HepG2 (cell line): ENCODE results near the gene MOAP1. TPM values are rescaled to one million over a fixed set of nuclear protein-coding genes. Genes with fewer than 3 reads are reported as not detected.
"Not testable (repeated sequence)": the region's sequence is repeated elsewhere in the genome, so short reads cannot be mapped to it uniquely, and the experiment has no call there.

Experiments used
- ATAC-seq: fragments of 200-7000 bp; cut with Tn5 transposase; 3 replicates; pipeline ENCODE4 v1.9.1; 2020; ENCODE audit warnings: mild to moderate bottlenecking, moderate library complexity
- BruUV-seq: library from RNA; stranded (reverse); fragments of 400-500 nt; replicated peaks from 2 replicates; lab custom pipeline; 2021; lab: Mats Ljungman, UMichigan
- CTCF ChIA-PET: fragments of 300-600 bp; formaldehyde crosslinking; extraction: SDS; loops from one replicate; lab custom pipeline; 2021; ENCODE audit warnings: low total read pairs, inconsistent platforms, low intra/inter-chr PET ratio; lab: Yijun Ruan, JAX
- POLR2A ChIA-PET: fragments of 350-600 bp; sonication (Branson Sonifier 250); formaldehyde crosslinking; loops from one replicate; lab custom pipeline; 2020; ENCODE audit warnings: antibody characterized with exemption, inconsistent platforms; lab: Yijun Ruan, JAX
- DNase-seq: peaks from one replicate; pipeline ENCODE4 v3.0.0-alpha.2; 2015; ENCODE audit warnings: low spot score
- FAIRE-seq: peaks from 3 replicates; lab custom pipeline; 2011; peaks lifted over from hg19 to GRCh38; lab: Jason Lieb, UNC
- H2AFZ ChIP-seq: one replicate; pipeline ENCODE4 v1.6.1; 2011; ENCODE audit warnings: low read length, inconsistent platforms
- H3K27ac ChIP-seq: fragments of 300-600 bp; 3 replicates; pipeline ENCODE4 v1.8.0; 2011; ENCODE audit warnings: mixed run types, mild to moderate bottlenecking, mixed read lengths, low read length, inconsistent platforms; ENCODE audit not compliant: insufficient read depth; ENCODE audit errors: extremely low read length
- H3K27me3 ChIP-seq, 2 experiments: fragments of 200-600 bp in 1 of 2; 2 replicates in 1 of 2; 3 replicates in 1 of 2; pipeline versions ENCODE4 v1.6.0 to v1.8.0; 2011; ENCODE audit warnings: low read length in 2 of 2, mild to moderate bottlenecking in 2 of 2, moderate library complexity in 2 of 2, inconsistent platforms in 1 of 2; ENCODE audit not compliant: insufficient read depth in 2 of 2, control insufficient read depth in 1 of 2
- H3K36me3 ChIP-seq, 2 experiments: fragments of 200-600 bp in 1 of 2; replicated peaks in 1 of 2; 2 replicates in 1 of 2; 3 replicates in 1 of 2; pipeline versions ENCODE4 v1.5.1 to v1.8.0; 2011; ENCODE audit warnings: low read length in 2 of 2, inconsistent platforms in 1 of 2; ENCODE audit not compliant: insufficient read depth in 2 of 2, control insufficient read depth in 1 of 2
- H3K4me1 ChIP-seq: 2 replicates; pipeline ENCODE4 v1.5.1; 2012; ENCODE audit warnings: low read length, inconsistent platforms; ENCODE audit not compliant: insufficient read depth
- H3K4me2 ChIP-seq: 2 replicates; pipeline ENCODE4 v1.6.0; 2011; ENCODE audit warnings: low read depth, low read length, inconsistent platforms
- H3K4me3 ChIP-seq, 3 experiments: fragments of 200-600 bp in 1 of 3; sonication (generic), shearing (Covaris generic) in 1 of 3; replicated peaks in 1 of 3; 2 replicates each; pipeline ENCODE4 v1.5.1; 2011 to 2016; ENCODE audit warnings: low read length in 3 of 3, inconsistent platforms in 2 of 3, low read depth in 2 of 3, mild to moderate bottlenecking in 2 of 3, control low read depth in 1 of 3, mixed read lengths in 1 of 3; ENCODE audit not compliant: insufficient read depth in 1 of 3
- H3K79me2 ChIP-seq: one replicate; pipeline ENCODE4 v1.6.1; 2011; ENCODE audit warnings: low read length, inconsistent platforms; ENCODE audit not compliant: insufficient read depth
- H3K9ac ChIP-seq: 2 replicates; pipeline ENCODE4 v1.6.0; 2011; ENCODE audit warnings: mild to moderate bottlenecking, low read depth, low read length, inconsistent platforms; ENCODE audit not compliant: insufficient read depth
- H3K9me3 ChIP-seq: 2 replicates; pipeline ENCODE4 v1.5.1; 2012; ENCODE audit warnings: mild to moderate bottlenecking, low read length
- H4K20me1 ChIP-seq: 2 replicates; pipeline ENCODE4 v1.6.0; 2011; ENCODE audit warnings: inconsistent platforms, mild to moderate bottlenecking, low read length, moderate library complexity; ENCODE audit not compliant: insufficient read depth
- CHD4 ChIP-seq: fragments of 200-600 bp; sonication (generic); IDR thresholded peaks from 2 replicates; pipeline ENCODE4 v1.7.0; 2017; ENCODE audit warnings: mild to moderate bottlenecking, low read length, borderline replicate concordance
- FIP1L1 ChIP-seq: fragments of 200-400 bp; formaldehyde crosslinking; IDR thresholded peaks from 2 replicates; pipeline ENCODE4 v1.6.1; 2018; ENCODE audit warnings: low read depth, mild to moderate bottlenecking, low read length, moderate library complexity, borderline replicate concordance; ENCODE audit not compliant: insufficient read depth
- HNF4A ChIP-seq: sonication (generic); formaldehyde crosslinking; IDR thresholded peaks from 2 replicates; pipeline ENCODE4 v1.4.0; 2020; ENCODE audit warnings: missing genetic modification reagents
- IKZF1 ChIP-seq: fragments of 450-650 bp; IDR thresholded peaks from 2 replicates; pipeline ENCODE4 v1.7.1; 2016
- MTF1 ChIP-seq: sonication (generic); formaldehyde crosslinking; IDR thresholded peaks from 2 replicates; pipeline ENCODE4 v1.5.0; 2020; ENCODE audit warnings: missing genetic modification reagents
- PAX8 ChIP-seq: sonication (generic); formaldehyde crosslinking; IDR thresholded peaks from 2 replicates; pipeline ENCODE4 v1.8.0; 2022; ENCODE audit warnings: mild to moderate bottlenecking, missing genetic modification reagents, borderline replicate concordance
- ZNF337 ChIP-seq: sonication (generic); formaldehyde crosslinking; IDR thresholded peaks from 2 replicates; pipeline ENCODE4 v1.5.1; 2020; ENCODE audit warnings: missing genetic modification reagents, low read depth, mild to moderate bottlenecking, borderline replicate concordance
- ZNF816 ChIP-seq: sonication (generic); formaldehyde crosslinking; IDR thresholded peaks from 2 replicates; pipeline ENCODE4 v1.8.0; 2022; ENCODE audit warnings: missing genetic modification reagents, mild to moderate bottlenecking, borderline replicate concordance
- WGBS: methylation state at CpG from one replicate; pipeline ENCODE4 v1.1.6; 2017; ENCODE audit warnings: low lambda C conversion rate; 5-methylcytosine and 5-hydroxymethylcytosine counted together
- in situ Hi-C: cut with HindIII; loops from 2 replicates; pipeline ENCODE4 v1.10.0; 2017; ENCODE audit warnings: low pct_unique_long_range_greater_than_20kb; ENCODE audit not compliant: extremely low pct_ligation_motif_present
- intact Hi-C: fragments of 100-400 bp; cut with micrococcal nuclease; formaldehyde crosslinking; loops from one replicate; pipeline ENCODE4 v1.10.0; 2022; ENCODE audit not compliant: unreplicated experiment
- polyA plus RNA-seq, 8 experiments: library from polyadenylated mRNA; depleted of rRNA in 3 of 8; stranded (reverse) in 7 of 8; unstranded in 1 of 8; fragments of >200 nt; fragmentation: Illumina TruSeq in 4 of 8; extraction: Trizol in 4 of 8; gene quantifications; 2 replicates each; pipeline versions ENCODE4 v1.2.1 to v1.2.3, GENCODE V29; 2011 to 2016; ENCODE audit warnings: low read depth in 4 of 8, missing spikeins in 1 of 8, mixed read lengths in 1 of 8; ENCODE audit not compliant: insufficient read depth in 1 of 8
- total RNA-seq, 5 experiments: library from RNA; depleted of rRNA; stranded (reverse); fragments of >200 nt; fragmentation: Illumina TruSeq; extraction: Trizol; gene quantifications; 2 replicates each; pipeline ENCODE4 v1.2.3, GENCODE V29; 2016; ENCODE audit warnings: low read depth in 1 of 5
- TF ChIP-seq, protein P1 (sequence below): sonication (generic); formaldehyde crosslinking; IDR thresholded peaks from 2 replicates; pipeline ENCODE4 v1.4.0; 2020; ENCODE audit warnings: missing genetic modification reagents, mild to moderate bottlenecking, borderline replicate concordance
- TF ChIP-seq, protein P2 (sequence below): sonication (generic); formaldehyde crosslinking; IDR thresholded peaks from 2 replicates; pipeline ENCODE4 v1.4.0; 2020; ENCODE audit warnings: mild to moderate bottlenecking, missing genetic modification reagents

The MOAP1 gene
- total and polyA plus RNA-seq, 2 of the 13 experiments (the other 11 are each of a cell fraction or from before 2014, with no cell fraction given): 14.6 to 47.0 TPM

DNA sequence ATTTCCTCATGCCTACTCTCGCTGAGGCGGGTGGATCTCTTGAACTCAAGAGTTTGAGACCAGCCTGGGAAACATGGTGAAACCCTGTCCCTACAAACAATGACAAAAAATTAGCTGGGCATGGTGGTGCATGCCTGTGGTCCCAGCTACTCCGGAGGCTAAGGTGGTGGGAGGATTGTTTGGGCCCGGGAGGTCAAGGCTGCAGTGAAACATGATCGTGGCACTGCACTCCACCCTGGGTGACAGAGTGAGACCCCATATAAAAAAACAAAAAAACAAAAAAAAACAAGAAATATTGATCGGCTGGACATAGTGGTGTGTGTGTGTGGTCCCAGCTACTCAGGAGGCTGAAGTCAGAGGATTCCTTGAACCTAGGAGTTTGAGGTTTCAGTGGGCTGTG, 9.2 kb downstream of the MOAP1 start (continued):
- TF ChIP-seq, protein P1, sequence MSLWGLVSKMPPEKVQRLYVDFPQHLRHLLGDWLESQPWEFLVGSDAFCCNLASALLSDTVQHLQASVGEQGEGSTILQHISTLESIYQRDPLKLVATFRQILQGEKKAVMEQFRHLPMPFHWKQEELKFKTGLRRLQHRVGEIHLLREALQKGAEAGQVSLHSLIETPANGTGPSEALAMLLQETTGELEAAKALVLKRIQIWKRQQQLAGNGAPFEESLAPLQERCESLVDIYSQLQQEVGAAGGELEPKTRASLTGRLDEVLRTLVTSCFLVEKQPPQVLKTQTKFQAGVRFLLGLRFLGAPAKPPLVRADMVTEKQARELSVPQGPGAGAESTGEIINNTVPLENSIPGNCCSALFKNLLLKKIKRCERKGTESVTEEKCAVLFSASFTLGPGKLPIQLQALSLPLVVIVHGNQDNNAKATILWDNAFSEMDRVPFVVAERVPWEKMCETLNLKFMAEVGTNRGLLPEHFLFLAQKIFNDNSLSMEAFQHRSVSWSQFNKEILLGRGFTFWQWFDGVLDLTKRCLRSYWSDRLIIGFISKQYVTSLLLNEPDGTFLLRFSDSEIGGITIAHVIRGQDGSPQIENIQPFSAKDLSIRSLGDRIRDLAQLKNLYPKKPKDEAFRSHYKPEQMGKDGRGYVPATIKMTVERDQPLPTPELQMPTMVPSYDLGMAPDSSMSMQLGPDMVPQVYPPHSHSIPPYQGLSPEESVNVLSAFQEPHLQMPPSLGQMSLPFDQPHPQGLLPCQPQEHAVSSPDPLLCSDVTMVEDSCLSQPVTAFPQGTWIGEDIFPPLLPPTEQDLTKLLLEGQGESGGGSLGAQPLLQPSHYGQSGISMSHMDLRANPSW (CRISPR knock-in tag): no peak
- no peak for TF ChIP-seq CHD4
- no peak for TF ChIP-seq ZNF816 (CRISPR knock-in tag)
- no peak for TF ChIP-seq IKZF1
- TF ChIP-seq HNF4A (CRISPR knock-in tag): no peak; the same call in 1 of the 2 replicates
- no peak for TF ChIP-seq FIP1L1
- TF ChIP-seq ZNF337: no peak
- TF ChIP-seq MTF1: no peak
- TF ChIP-seq, protein P2, sequence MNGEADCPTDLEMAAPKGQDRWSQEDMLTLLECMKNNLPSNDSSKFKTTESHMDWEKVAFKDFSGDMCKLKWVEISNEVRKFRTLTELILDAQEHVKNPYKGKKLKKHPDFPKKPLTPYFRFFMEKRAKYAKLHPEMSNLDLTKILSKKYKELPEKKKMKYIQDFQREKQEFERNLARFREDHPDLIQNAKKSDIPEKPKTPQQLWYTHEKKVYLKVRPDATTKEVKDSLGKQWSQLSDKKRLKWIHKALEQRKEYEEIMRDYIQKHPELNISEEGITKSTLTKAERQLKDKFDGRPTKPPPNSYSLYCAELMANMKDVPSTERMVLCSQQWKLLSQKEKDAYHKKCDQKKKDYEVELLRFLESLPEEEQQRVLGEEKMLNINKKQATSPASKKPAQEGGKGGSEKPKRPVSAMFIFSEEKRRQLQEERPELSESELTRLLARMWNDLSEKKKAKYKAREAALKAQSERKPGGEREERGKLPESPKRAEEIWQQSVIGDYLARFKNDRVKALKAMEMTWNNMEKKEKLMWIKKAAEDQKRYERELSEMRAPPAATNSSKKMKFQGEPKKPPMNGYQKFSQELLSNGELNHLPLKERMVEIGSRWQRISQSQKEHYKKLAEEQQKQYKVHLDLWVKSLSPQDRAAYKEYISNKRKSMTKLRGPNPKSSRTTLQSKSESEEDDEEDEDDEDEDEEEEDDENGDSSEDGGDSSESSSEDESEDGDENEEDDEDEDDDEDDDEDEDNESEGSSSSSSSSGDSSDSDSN (CRISPR knock-in tag): no peak
- TF ChIP-seq PAX8: no peak

DNA sequence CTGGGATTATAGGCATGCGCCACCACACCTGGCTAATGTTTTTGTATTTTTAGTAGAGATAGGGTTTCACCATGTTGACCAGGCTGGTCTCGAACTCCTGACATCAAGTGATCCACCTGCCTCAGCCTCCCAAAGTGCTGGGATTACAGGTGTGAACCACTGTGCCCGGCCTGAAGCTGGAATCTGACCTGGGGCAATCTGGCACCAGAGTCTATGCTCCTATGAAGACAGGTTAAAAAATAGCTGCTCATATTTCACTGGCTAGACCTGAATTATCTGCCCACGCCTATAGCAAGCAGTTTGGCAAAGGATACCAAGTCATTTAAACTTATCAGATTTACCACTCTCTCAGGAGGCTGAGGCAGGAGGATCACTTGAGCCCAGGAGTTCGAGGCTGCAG, 10.0 kb downstream of the MOAP1 start:
- H2AFZ ChIP-seq, H3K9me3 ChIP-seq, H3K27me3 ChIP-seq, FAIRE-seq, H3K36me3 ChIP-seq, H4K20me1 ChIP-seq, CTCF ChIA-PET, ATAC-seq, BruUV-seq, H3K4me2 ChIP-seq, H3K27ac ChIP-seq, POLR2A ChIA-PET, H3K9ac ChIP-seq, H3K4me3 ChIP-seq, H3K79me2 ChIP-seq, DNase-seq, in situ Hi-C loops: not testable (repeated sequence)
- intact Hi-C loops: loop anchor here (10.0 kb wide), 1 partner anchor 60 kb away; the partner anchor contains the start of gene ITPK1
- H3K4me1 ChIP-seq: peaks cover 74% of the 10 kb centered on the region
- WGBS: 36% methylated on average over 4 of the region's 5 CpGs
